Fibroblast of mammary gland (primary cell): Measurements from ENCODE around the gene TPP2.

Source experiments
- DNase-seq: peaks from one replicate; pipeline ENCODE4 v3.0.0-alpha.2; 2010; ENCODE audit warnings: low read depth
- H3K4me3 ChIP-seq: 2 replicates; pipeline ENCODE4 v1.5.1; 2011; ENCODE audit warnings: low read depth, mild to moderate bottlenecking, low read length, moderate library complexity; ENCODE audit not compliant: control insufficient read depth
- TF ChIP-seq, protein P1 (sequence below): conservative IDR thresholded peaks from 2 replicates; pipeline ENCODE4 v1.5.1; 2011; ENCODE audit warnings: low read depth, low read length, inconsistent platforms; ENCODE audit not compliant: control insufficient read depth, insufficient read depth

Gene TPP2

GRCh38 chr13:102626928-102627327 lies 30.1 kb downstream of the TPP2 start:
- TF ChIP-seq, protein P1, sequence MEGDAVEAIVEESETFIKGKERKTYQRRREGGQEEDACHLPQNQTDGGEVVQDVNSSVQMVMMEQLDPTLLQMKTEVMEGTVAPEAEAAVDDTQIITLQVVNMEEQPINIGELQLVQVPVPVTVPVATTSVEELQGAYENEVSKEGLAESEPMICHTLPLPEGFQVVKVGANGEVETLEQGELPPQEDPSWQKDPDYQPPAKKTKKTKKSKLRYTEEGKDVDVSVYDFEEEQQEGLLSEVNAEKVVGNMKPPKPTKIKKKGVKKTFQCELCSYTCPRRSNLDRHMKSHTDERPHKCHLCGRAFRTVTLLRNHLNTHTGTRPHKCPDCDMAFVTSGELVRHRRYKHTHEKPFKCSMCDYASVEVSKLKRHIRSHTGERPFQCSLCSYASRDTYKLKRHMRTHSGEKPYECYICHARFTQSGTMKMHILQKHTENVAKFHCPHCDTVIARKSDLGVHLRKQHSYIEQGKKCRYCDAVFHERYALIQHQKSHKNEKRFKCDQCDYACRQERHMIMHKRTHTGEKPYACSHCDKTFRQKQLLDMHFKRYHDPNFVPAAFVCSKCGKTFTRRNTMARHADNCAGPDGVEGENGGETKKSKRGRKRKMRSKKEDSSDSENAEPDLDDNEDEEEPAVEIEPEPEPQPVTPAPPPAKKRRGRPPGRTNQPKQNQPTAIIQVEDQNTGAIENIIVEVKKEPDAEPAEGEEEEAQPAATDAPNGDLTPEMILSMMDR: no peak
- H3K4me3 ChIP-seq: no peak overlapping the region
- no peak for DNase-seq

DNA sequence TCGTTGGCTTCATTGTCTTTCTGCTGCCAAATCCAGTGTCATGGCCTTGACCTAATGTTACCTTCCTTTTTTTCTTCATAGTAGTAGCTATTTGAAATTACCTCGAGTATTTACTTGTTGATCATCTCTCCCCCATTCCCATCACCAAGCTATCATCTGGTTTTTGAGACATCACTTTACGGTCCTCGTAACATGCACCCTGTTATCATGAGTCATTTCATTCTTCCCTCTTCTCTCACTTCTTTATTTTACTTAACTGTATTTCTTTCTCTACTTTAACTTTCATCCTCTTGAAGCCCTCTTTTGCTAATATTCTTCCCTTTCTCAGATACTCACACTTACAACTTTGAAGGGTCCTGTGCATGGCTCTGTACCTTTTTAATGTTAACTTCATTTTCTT lies 31.8 kb downstream of the TPP2 start:
- TF ChIP-seq, protein P1: no peak
- H3K4me3 ChIP-seq: no peak overlapping the region
- no peak for DNase-seq

GRCh38 chr13:102631198-102631597 lies 34.4 kb downstream of the TPP2 start:
- TF ChIP-seq, protein P1: no peak
- H3K4me3 ChIP-seq: no peak overlapping the region
- DNase-seq: no peak

- TF ChIP-seq, protein P1: no peak
Observed at GRCh38 chr13:102638741-102639140, 42.0 kb downstream of the TPP2 start.

DNA sequence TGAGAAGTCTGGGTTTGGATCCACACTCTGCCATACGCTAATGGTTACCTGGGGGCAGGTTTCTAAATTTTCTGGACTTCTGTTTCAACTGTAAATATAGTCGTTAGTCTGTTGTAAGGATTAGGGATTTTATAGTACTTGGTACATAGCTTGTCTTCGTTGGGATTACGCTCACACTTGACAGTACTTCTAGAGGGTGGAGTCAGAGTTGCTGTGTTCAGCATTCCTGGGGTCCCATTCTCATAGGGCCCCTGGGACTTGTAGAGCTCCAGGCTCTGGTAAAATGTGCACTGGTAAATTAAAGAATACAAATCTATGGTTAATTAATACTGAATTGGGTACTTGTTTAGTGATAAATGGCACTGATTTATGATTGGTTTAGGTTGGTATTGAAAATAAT lies 45.2 kb downstream of the TPP2 start:
- TF ChIP-seq, protein P1: no peak
- no peak for DNase-seq
- no peak overlapping the region for H3K4me3 ChIP-seq

More at GRCh38 chr13:102638741-102639140, 42.0 kb downstream of the TPP2 start:
- no peak overlapping the region for H3K4me3 ChIP-seq
- no peak for DNase-seq

DNA sequence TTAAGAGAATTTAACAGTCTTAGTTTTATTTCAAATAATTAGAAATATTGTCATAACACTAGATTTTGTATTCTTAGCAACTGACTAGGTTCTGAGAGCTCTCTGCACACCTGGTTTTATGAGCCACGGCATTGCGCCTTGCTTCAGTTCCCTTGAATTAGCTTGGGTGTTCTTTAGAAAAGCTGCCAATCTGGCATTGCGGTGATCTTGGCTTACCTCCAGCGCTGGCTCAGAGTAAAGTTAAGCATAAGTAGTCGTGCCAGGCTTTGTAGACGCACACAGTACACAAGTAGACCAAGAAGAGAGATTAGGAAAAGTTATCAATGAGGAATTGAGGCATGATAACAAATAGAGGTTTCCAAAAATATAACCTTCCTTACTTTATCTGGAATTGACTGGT lies 45.7 kb downstream of the TPP2 start:
- no peak overlapping the region for H3K4me3 ChIP-seq
- TF ChIP-seq, protein P1: no peak
- DNase-seq: peak; percentile 21

DNA sequence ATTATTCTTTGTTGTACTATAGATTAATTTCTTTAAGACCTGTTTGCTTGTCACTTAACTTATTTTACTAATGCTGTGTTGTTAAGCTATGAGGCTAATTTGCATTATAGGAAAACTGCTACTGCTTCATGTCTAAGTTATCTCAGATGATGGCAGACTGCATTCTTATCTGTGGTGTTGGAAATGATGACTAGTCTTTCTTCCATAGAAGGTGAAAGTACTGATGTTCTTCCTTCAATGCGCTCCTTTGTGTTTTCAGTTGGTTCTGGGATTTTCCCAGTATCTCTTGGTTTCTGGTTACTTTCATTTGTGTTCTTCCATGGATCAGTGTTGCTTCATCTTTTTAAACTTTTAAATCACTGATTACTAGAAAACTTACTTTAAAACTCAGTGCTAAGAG lies 46.9 kb downstream of the TPP2 start:
- TF ChIP-seq, protein P1: no peak
- H3K4me3 ChIP-seq: no peak overlapping the region
- no peak for DNase-seq
